GM10847 (cell line): ENCODE data around the gene LZTS2.

Source experiments
- POLR2A ChIP-seq: IDR thresholded peaks from 2 replicates; pipeline ENCODE4 v1.6.1; 2011; ENCODE audit not compliant: insufficient read length; ENCODE audit errors: extremely low read depth

The LZTS2 gene

DNA sequence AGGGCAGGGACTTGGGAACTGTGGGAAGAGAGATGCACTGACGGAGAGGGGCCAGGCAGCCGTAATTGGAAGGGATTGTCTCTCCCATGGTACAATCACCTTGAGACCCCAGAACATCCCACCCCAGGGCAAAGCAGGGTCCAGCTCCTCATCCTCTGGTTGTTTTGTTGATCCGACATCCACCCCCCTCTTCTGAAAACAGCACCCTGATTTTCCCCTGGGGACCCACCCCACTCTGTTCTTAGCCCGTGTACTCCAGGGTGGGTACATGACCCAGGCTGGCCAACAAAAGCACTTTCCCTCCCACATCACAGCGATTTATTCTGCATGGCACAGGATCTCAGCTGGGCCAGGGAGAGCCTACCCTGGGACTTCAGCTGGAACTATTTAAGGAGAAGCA, 17.2 kb downstream of the LZTS2 start:
- no peak for TF ChIP-seq POLR2A

GRCh38 chr10:101018118-101018599, 18.6 kb downstream of the LZTS2 start:
- no peak for TF ChIP-seq POLR2A

GRCh38 chr10:101018600-101019439, 19.2 kb downstream of the LZTS2 start:
- TF ChIP-seq POLR2A, result no peak

DNA sequence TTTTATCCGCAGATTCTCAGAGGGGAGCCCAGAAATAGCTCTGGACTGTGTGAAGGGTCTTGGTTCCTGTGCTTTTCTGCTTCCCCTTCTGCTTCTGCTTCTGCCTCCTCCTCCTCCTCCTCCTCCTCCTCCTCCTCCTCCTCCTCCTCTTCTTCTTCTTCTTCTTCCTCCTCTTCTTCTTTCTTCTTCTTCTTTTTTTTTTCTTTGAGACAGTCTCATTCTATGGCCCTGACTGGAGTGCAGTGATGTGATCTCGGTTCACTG, 19.8 kb downstream of the LZTS2 start:
- no peak for TF ChIP-seq POLR2A

DNA sequence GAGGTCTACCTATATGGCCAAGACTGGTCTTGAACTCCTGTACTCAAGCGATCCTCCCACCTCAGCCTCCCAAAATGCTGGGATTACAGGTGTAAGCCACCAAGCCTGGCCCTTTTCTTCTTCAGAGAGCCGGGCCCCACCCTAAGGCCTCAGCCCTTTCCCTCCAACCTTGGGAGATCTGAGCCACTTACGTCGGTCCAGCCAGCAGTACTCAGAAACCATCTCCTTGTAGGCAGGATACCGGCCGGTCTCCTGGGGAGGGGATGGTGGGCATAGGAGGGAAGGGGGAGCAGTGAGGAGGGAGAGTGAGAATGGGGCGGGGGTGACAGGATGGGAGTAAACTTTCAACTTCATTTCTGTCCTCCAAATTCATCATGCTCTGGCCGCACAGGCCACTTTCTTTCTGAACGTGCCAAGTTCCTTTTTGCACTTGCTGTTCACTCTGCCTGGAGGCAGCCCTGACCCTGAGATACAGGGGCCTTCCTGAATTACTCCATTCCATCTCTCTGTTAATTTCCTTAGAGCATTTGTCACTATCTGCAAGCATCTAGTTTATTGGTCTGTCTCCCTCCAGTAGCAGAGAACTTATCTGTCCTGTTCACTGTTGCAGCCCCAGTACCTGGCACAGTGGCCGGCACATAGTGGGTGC, 20.9 kb downstream of the LZTS2 start:
- TF ChIP-seq POLR2A, result no peak

GRCh38 chr10:101021239-101021638, 21.6 kb downstream of the LZTS2 start:
- no peak for TF ChIP-seq POLR2A

GRCh38 chr10:101021692-101022251, 22.2 kb downstream of the LZTS2 start:
- TF ChIP-seq POLR2A, result no peak

- TF ChIP-seq POLR2A, result no peak
Observed at GRCh38 chr10:101022967-101023705, 23.5 kb downstream of the LZTS2 start.

DNA sequence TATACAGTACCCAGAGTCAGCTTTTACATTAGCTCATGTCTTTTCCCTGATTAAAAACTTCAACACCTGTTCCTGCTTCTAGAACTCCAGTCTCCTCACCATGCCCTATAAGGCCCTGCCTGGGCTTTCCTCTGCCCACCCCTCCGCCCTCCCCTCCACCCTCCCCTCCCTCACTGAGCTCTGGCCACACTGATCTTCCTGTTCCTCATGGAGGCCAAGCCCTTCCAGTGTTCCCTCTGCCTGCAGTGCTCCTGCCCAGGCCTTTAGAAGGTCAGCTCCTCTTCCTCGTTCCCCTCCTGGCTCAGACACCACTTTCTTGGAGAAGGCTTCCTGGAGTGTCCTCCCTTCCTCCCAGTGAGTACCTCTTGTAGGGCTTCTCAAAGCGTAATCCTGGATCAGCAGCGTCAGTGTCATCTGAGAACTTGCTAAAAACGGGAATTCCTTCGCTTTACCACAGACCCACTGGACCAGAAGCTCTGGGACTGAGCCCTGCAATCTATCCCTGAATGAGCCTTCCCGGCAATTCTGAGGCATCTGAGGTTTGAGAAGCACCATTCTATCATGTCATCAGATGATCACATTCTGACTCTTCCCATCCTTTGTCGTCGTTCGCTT, 27.6 kb downstream of the LZTS2 start:
- TF ChIP-seq POLR2A, result no peak

DNA sequence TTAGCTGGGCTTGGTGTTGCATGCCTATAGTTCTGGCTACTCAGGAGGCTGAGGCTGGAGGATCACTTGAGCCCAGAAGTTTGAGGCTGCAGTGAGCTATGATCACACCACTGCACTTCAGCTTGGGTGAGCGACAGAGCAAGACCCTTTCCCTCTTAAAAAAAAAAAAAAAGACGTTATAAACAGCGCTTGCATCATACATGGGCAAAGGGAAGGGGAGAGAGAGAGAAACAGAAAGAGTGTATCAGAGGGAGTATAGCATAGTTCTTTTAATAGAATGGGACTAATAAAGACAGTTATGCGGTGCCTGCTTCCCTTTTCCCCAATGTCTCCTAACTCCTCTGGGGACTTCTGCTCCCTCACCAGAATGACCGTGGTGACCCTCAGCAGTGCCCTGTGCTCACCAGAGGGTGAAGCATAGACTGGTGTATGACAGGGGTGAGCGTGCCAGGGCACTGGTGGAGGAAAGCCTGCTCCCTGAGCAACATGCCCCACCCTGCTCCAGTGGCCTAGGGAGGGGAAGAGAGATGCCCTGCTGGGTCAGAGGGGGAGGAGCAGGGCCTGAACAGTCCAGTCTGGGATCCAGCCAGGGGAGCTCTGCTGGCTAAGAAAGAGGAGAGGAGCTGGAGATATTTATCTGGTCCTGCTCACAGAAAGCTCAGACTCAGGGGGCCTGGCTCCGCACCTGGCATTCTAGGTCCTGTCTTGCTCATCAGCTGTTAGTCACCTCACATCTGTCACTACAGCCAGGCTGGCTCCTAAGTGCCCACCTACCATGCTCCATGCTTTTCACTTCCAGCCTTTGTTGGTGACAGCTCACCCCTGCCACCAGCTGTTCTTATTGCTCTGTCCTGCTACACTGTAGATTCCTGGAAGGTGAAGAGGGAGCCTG, 29.1 kb downstream of the LZTS2 start:
- TF ChIP-seq POLR2A, result no peak

- no peak for TF ChIP-seq POLR2A
Observed at GRCh38 chr10:101029520-101030295, 30.1 kb downstream of the LZTS2 start.

- TF ChIP-seq POLR2A, result no peak
Observed at GRCh38 chr10:101030496-101031127, 31.0 kb downstream of the LZTS2 start.

DNA sequence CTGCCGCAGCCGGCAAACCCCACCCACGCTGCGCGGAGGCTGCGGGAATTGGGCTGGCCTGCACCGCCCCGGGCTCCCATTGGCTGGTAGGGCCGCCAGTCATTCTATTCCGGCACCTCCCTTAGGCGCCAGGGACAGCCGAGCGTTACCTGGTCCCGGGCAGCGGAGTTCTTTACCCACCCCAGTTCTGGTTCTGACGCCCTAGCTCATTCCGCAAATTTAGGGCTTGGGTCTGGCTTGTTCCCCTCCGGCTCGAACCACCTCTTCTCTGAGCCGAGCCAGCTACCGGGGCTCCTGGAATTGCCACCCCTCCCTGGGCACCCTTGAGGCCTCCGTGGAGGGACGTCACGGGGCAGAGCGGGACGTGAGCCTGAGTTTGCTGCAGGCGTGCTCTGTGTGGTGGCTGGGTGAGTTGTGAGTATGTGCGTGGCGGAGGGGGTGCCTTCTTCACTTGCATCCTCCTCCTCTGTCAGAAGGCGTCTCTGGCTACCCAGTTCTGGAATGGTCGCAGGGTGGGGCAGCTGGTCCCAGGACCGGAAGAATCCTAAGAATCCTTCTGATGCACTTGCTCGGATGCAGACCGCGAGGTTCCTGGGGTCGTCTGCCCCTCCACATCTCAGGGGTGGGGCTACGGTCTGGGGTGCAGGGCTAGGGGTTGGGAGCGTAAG, 31.7 kb downstream of the LZTS2 start, which contains the start of the genes PDZD7 and SFXN3:
Gene PDZD7 (minus strand): TSS at position 2 of the 668 bp plus-strand sequence. CDS start 910 bp downstream, outside the sequence.
Gene SFXN3 (plus strand): TSS at position 107 of the 668 bp plus-strand sequence. CDS start 3,461 bp downstream, outside the sequence.
- no peak for TF ChIP-seq POLR2A
